Measurements from ENCODE around the gene PPM1E.

Gene PPM1E

GRCh38 chr17:58999500-58999899 is 243.8 kb downstream of the PPM1E start:
- TF ChIP-seq, protein P1, sequence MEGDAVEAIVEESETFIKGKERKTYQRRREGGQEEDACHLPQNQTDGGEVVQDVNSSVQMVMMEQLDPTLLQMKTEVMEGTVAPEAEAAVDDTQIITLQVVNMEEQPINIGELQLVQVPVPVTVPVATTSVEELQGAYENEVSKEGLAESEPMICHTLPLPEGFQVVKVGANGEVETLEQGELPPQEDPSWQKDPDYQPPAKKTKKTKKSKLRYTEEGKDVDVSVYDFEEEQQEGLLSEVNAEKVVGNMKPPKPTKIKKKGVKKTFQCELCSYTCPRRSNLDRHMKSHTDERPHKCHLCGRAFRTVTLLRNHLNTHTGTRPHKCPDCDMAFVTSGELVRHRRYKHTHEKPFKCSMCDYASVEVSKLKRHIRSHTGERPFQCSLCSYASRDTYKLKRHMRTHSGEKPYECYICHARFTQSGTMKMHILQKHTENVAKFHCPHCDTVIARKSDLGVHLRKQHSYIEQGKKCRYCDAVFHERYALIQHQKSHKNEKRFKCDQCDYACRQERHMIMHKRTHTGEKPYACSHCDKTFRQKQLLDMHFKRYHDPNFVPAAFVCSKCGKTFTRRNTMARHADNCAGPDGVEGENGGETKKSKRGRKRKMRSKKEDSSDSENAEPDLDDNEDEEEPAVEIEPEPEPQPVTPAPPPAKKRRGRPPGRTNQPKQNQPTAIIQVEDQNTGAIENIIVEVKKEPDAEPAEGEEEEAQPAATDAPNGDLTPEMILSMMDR (IDR thresholded peaks at IDR 0.05; ENCODE audit: insufficient read depth, low read length, poor library complexity, severe bottlenecking), result no peak
- TF ChIP-seq EZH2phosphoT487 (conservative IDR thresholded peaks at IDR 0.05; ENCODE audit: low read length), result no peak
- Histone ChIP-seq H3K9ac (ENCODE audit: low read length) (no peak overlapping the region), H3K79me2 (ENCODE audit: insufficient read depth, low read length) (no peaks in the 10 kb centered on the region), H3K4me3 (ENCODE audit: insufficient read depth, low read length, poor library complexity, severe bottlenecking) (no peak overlapping the region), H2AFZ (ENCODE audit: low read depth, low read length, severe bottlenecking) (no peak overlapping the region), H3K36me3 (ENCODE audit: low read length) (peaks cover 13% of the 10 kb centered on the region; the same call in 1 of the 2 replicates), H3K27me3 (ENCODE audit: low read length) (no peaks in the 10 kb centered on the region), H3K27ac (ENCODE audit: low read depth, low read length) (peak overlapping the region; percentile 6; the same call in 1 of the 2 replicates), H3K4me2 (ENCODE audit: low read depth, low read length, poor library complexity, severe bottlenecking) (no peak overlapping the region), H3F3A (ENCODE audit: insufficient read depth) (peaks cover 35% of the 10 kb centered on the region), H3K9me2 (replicated peaks; ENCODE audit: insufficient read depth, low read length) (no peaks in the 10 kb centered on the region), H3K9me3 (ENCODE audit: insufficient read depth, low read length) (no peaks in the 10 kb centered on the region), H4K20me1 (ENCODE audit: low read depth, low read length) (no peaks in the 10 kb centered on the region)

GRCh38 chr17:59000022-59000421 is 244.4 kb downstream of the PPM1E start:
- H3K27ac ChIP-seq (ENCODE audit: low read depth, low read length), result peak overlapping the region; percentile 6; the same call in 1 of the 2 replicates
- TF ChIP-seq EZH2phosphoT487 (conservative IDR thresholded peaks at IDR 0.05; ENCODE audit: low read length), result no peak
- TF ChIP-seq, protein P1 (IDR thresholded peaks at IDR 0.05; ENCODE audit: insufficient read depth, low read length, poor library complexity, severe bottlenecking), result no peak
- no peaks in the 10 kb centered on the region for H3K79me2 ChIP-seq (ENCODE audit: insufficient read depth, low read length)
- no peaks in the 10 kb centered on the region for H4K20me1 ChIP-seq (ENCODE audit: low read depth, low read length)
- peaks cover 38% of the 10 kb centered on the region for H3F3A ChIP-seq (ENCODE audit: insufficient read depth)
- H3K36me3 ChIP-seq (ENCODE audit: low read length), result peaks cover 13% of the 10 kb centered on the region; the same call in 1 of the 2 replicates
- H3K4me2 ChIP-seq (ENCODE audit: low read depth, low read length, poor library complexity, severe bottlenecking), result no peak overlapping the region
- no peaks in the 10 kb centered on the region for H3K9me3 ChIP-seq (ENCODE audit: insufficient read depth, low read length)
- H3K9me2 ChIP-seq (replicated peaks; ENCODE audit: insufficient read depth, low read length), result no peaks in the 10 kb centered on the region
- no peak overlapping the region for H3K9ac ChIP-seq (ENCODE audit: low read length)
- H3K4me3 ChIP-seq (ENCODE audit: insufficient read depth, low read length, poor library complexity, severe bottlenecking), result no peak overlapping the region
- H2AFZ ChIP-seq (ENCODE audit: low read depth, low read length, severe bottlenecking), result no peak overlapping the region
- no peaks in the 10 kb centered on the region for H3K27me3 ChIP-seq (ENCODE audit: low read length)

DNA sequence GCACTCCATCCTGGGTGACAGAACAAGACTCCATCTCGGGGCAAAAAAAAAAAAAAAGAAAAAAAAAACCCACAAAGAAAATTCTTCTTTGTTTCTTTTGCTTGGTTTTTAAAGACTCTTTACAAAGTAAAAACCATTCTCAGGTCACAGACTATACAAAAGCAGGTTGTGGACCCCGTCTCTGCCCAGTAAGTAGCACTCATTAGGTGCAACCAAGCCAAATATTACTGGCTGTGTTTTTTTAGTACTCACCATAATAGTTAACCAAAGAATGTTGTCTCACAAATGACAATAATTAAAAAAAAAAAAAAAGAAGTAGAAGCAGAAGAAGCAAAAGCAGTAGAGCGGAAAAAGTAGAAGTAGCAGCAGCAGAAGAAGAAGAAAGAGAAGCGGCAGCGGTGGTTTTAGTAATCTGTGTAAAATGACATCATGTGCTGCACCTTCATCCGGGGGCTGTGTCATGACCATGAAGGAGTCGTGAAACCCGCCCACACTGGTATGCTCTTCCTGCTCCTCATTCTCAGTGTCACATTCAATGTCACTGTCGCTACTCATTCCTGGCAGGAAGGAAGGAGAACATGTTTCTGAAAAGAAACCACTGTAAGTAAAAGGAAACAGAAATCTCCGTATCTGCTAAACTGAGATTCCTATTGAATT is 245.6 kb downstream of the PPM1E start:
- H3K27me3 ChIP-seq (ENCODE audit: low read length), result no peaks in the 10 kb centered on the region
- no peaks in the 10 kb centered on the region for H3K9me2 ChIP-seq (replicated peaks; ENCODE audit: insufficient read depth, low read length)
- no peaks in the 10 kb centered on the region for H4K20me1 ChIP-seq (ENCODE audit: low read depth, low read length)
- H3K36me3 ChIP-seq (ENCODE audit: low read length), result peaks cover 17% of the 10 kb centered on the region; the same call in 1 of the 2 replicates
- H3K4me2 ChIP-seq (ENCODE audit: low read depth, low read length, poor library complexity, severe bottlenecking), result peak overlapping the region; percentile 97
- H3K4me3 ChIP-seq (ENCODE audit: insufficient read depth, low read length, poor library complexity, severe bottlenecking), result peak overlapping the region; percentile 49
- H3K27ac ChIP-seq (ENCODE audit: low read depth, low read length), result peak overlapping the region; percentile 87
- TF ChIP-seq, protein P1 (IDR thresholded peaks at IDR 0.05; ENCODE audit: insufficient read depth, low read length, poor library complexity, severe bottlenecking), result no peak
- TF ChIP-seq EZH2phosphoT487 (conservative IDR thresholded peaks at IDR 0.05; ENCODE audit: low read length), result no peak
- H2AFZ ChIP-seq (ENCODE audit: low read depth, low read length, severe bottlenecking), result peak overlapping the region; percentile 8
- peak overlapping the region; percentile 59 for H3K9ac ChIP-seq (ENCODE audit: low read length)
- H3K79me2 ChIP-seq (ENCODE audit: insufficient read depth, low read length), result no peaks in the 10 kb centered on the region
- H3K9me3 ChIP-seq (ENCODE audit: insufficient read depth, low read length), result no peaks in the 10 kb centered on the region
- H3F3A ChIP-seq (ENCODE audit: insufficient read depth), result peaks cover 44% of the 10 kb centered on the region
